ENCODE data around the gene LRMDA. TPM values are rescaled to one million over a fixed set of nuclear protein-coding genes. Genes with fewer than 3 reads are reported as not detected.

The LRMDA gene
- total and polyA plus RNA-seq, 2 of the 8 experiments (the other 6 are each of a cell fraction or from before 2014, with no cell fraction given) = 0.86 to 2.8 TPM

DNA sequence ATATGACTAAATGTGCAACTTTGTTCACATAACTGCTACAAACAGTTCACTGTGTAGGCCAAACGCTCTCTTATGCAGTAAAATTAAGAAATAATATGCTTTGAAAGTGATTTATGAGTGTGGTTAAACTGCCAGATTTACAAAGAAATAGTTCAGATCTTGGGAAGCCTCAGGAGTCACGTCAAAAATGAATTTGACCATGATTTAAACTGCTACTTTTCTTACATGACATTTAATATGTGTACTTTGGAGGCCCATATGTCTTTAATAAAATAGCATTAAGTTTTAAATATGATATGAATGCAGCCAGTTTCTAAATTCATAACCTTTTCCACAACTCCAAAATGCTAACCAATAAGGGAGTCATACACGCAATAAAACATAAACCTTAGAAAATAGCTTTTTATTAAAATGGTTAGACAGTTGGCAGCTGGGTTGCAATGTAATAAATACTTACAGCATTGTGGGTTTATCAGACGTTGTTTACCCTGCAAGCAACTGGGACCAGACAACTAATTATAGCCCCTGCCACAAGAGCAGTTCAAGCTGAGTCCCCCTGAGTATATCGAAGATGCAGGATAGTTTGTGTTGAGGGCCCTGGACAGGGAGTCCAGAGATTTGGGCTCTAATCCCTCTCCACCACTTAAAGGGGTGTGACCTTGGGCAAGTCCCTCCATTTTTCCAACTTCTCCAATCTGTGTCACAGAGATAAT is 640.4 kb downstream of the LRMDA start (continued):
- TF ChIP-seq, protein P1, sequence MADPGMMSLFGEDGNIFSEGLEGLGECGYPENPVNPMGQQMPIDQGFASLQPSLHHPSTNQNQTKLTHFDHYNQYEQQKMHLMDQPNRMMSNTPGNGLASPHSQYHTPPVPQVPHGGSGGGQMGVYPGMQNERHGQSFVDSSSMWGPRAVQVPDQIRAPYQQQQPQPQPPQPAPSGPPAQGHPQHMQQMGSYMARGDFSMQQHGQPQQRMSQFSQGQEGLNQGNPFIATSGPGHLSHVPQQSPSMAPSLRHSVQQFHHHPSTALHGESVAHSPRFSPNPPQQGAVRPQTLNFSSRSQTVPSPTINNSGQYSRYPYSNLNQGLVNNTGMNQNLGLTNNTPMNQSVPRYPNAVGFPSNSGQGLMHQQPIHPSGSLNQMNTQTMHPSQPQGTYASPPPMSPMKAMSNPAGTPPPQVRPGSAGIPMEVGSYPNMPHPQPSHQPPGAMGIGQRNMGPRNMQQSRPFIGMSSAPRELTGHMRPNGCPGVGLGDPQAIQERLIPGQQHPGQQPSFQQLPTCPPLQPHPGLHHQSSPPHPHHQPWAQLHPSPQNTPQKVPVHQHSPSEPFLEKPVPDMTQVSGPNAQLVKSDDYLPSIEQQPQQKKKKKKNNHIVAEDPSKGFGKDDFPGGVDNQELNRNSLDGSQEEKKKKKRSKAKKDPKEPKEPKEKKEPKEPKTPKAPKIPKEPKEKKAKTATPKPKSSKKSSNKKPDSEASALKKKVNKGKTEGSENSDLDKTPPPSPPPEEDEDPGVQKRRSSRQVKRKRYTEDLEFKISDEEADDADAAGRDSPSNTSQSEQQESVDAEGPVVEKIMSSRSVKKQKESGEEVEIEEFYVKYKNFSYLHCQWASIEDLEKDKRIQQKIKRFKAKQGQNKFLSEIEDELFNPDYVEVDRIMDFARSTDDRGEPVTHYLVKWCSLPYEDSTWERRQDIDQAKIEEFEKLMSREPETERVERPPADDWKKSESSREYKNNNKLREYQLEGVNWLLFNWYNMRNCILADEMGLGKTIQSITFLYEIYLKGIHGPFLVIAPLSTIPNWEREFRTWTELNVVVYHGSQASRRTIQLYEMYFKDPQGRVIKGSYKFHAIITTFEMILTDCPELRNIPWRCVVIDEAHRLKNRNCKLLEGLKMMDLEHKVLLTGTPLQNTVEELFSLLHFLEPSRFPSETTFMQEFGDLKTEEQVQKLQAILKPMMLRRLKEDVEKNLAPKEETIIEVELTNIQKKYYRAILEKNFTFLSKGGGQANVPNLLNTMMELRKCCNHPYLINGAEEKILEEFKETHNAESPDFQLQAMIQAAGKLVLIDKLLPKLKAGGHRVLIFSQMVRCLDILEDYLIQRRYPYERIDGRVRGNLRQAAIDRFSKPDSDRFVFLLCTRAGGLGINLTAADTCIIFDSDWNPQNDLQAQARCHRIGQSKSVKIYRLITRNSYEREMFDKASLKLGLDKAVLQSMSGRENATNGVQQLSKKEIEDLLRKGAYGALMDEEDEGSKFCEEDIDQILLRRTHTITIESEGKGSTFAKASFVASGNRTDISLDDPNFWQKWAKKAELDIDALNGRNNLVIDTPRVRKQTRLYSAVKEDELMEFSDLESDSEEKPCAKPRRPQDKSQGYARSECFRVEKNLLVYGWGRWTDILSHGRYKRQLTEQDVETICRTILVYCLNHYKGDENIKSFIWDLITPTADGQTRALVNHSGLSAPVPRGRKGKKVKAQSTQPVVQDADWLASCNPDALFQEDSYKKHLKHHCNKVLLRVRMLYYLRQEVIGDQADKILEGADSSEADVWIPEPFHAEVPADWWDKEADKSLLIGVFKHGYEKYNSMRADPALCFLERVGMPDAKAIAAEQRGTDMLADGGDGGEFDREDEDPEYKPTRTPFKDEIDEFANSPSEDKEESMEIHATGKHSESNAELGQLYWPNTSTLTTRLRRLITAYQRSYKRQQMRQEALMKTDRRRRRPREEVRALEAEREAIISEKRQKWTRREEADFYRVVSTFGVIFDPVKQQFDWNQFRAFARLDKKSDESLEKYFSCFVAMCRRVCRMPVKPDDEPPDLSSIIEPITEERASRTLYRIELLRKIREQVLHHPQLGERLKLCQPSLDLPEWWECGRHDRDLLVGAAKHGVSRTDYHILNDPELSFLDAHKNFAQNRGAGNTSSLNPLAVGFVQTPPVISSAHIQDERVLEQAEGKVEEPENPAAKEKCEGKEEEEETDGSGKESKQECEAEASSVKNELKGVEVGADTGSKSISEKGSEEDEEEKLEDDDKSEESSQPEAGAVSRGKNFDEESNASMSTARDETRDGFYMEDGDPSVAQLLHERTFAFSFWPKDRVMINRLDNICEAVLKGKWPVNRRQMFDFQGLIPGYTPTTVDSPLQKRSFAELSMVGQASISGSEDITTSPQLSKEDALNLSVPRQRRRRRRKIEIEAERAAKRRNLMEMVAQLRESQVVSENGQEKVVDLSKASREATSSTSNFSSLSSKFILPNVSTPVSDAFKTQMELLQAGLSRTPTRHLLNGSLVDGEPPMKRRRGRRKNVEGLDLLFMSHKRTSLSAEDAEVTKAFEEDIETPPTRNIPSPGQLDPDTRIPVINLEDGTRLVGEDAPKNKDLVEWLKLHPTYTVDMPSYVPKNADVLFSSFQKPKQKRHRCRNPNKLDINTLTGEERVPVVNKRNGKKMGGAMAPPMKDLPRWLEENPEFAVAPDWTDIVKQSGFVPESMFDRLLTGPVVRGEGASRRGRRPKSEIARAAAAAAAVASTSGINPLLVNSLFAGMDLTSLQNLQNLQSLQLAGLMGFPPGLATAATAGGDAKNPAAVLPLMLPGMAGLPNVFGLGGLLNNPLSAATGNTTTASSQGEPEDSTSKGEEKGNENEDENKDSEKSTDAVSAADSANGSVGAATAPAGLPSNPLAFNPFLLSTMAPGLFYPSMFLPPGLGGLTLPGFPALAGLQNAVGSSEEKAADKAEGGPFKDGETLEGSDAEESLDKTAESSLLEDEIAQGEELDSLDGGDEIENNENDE (IDR thresholded peaks at IDR 0.05; ENCODE audit: insufficient replicate concordance, low read length) = no peak
- TF ChIP-seq FOSL1 (IDR thresholded peaks at IDR 0.05; ENCODE audit: insufficient read depth, low read depth, low read length) (no peak), CBX8 (IDR thresholded peaks at IDR 0.05; ENCODE audit: borderline replicate concordance, low read depth, low read length) (no peak), RAD21 (IDR thresholded peaks at IDR 0.05 in 1 of 2, conservative IDR thresholded peaks at IDR 0.05 in 1 of 2; ENCODE audit: low read depth in 2 of 2, low read length in 2 of 2) (no peak), TAF1 (IDR thresholded peaks at IDR 0.05; ENCODE audit: low read depth, low read length) (no peak), SP2 (IDR thresholded peaks at IDR 0.05; ENCODE audit: low read length) (no peak), CEBPB (IDR thresholded peaks at IDR 0.05; ENCODE audit: low read depth, low read length) (no peak), TCF12 (IDR thresholded peaks at IDR 0.05; ENCODE audit: low read depth, low read length) (no peak), BCL11A (IDR thresholded peaks at IDR 0.05; ENCODE audit: low read depth in 2 of 2, low read length in 2 of 2) (no peak)
- TF ChIP-seq, protein P2, sequence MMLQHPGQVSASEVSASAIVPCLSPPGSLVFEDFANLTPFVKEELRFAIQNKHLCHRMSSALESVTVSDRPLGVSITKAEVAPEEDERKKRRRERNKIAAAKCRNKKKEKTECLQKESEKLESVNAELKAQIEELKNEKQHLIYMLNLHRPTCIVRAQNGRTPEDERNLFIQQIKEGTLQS (IDR thresholded peaks at IDR 0.05; ENCODE audit: insufficient read depth, low read depth, low read length) = no peak
